Upper lobe of left lung (tissue), 6 donors: ENCODE results near the gene SLX4IP. TPM values are rescaled to one million over a fixed set of nuclear protein-coding genes. Genes with fewer than 3 reads are reported as not detected.

ENCODE experiments used
- ATAC-seq, 2 donors: fragments of 200-7000 bp; cut with Tn5 transposase; one replicate each; pipeline ENCODE4 v1.9.1; 2022; ENCODE audit warnings: mild to moderate bottlenecking in 2 of 2, moderate library complexity in 2 of 2; ENCODE audit not compliant: low FRiP score in 2 of 2
- DNase-seq, 2 donors: peaks; one replicate each; pipeline ENCODE4 v3.0.0-alpha.2; 2019 to 2020
- H3K27ac ChIP-seq, 4 donors: fragments of 200-600 bp; sonication (generic); one replicate each; pipeline ENCODE4 v1.5.1; 2016 to 2019
- H3K27me3 ChIP-seq, 4 donors: fragments of 200-600 bp; sonication (generic); one replicate each; pipeline ENCODE4 v1.5.1; 2017 to 2019
- H3K36me3 ChIP-seq, 4 donors: fragments of 200-600 bp; sonication (generic); one replicate each; pipeline ENCODE4 v1.5.1; 2016 to 2019
- H3K4me1 ChIP-seq, 4 donors: fragments of 200-600 bp; sonication (generic); one replicate each; pipeline ENCODE4 v1.5.1; 2018 to 2019
- H3K4me3 ChIP-seq, 4 donors: fragments of 200-600 bp; sonication (generic); one replicate each; pipeline ENCODE4 v1.5.1; 2017 to 2019; ENCODE audit warnings: mild to moderate bottlenecking in 2 of 4, moderate library complexity in 1 of 4
- H3K9me3 ChIP-seq, 4 donors: fragments of 200-600 bp; sonication (generic); one replicate each; pipeline ENCODE4 v1.5.1; 2018 to 2019
- CTCF ChIP-seq, 6 experiments: fragments of 450-650 bp in 4 of 6; fragments of 200-600 bp in 2 of 6; sonication (generic) in 2 of 6; IDR thresholded peaks; one replicate each; pipeline ENCODE4 v1.5.1; 2016 to 2019; ENCODE audit warnings: antibody characterized with exemption in 6 of 6
- EP300 ChIP-seq, 4 donors: sonication (generic); formaldehyde crosslinking; IDR thresholded peaks; one replicate each; pipeline ENCODE4 v1.5.1; 2017; ENCODE audit warnings: antibody characterized with exemption in 4 of 4, control low read depth in 2 of 4
- POLR2A ChIP-seq, 4 donors: fragments of 450-650 bp; IDR thresholded peaks; one replicate each; pipeline ENCODE4 v1.5.1; 2016 to 2017; ENCODE audit warnings: antibody characterized with exemption in 4 of 4, mild to moderate bottlenecking in 2 of 4
- POLR2AphosphoS5 ChIP-seq, 2 donors: sonication (generic); formaldehyde crosslinking; IDR thresholded peaks; one replicate each; pipeline ENCODE4 v1.5.1; 2017; ENCODE audit warnings: antibody characterized with exemption in 2 of 2
- WGBS, 2 donors: methylation state at CpG; one replicate each; pipeline ENCODE4 v1.1.5; 2017 to 2018; 5-methylcytosine and 5-hydroxymethylcytosine counted together
- total RNA-seq, 6 donors: library from RNA; depleted of rRNA in 4 of 6; stranded (reverse); fragments of >200 nt in 4 of 6; gene quantifications; one replicate each; pipeline versions ENCODE4 v1.1.0 to v1.2.1, GENCODE V29; 2016 to 2021
- donor health status: DM: no; HTN: no; CAD: no; lungs with moderate emphysema.
- donor health status: DM: no; HTN: yes; CAD: no; lungs with severe emphysema.

Gene SLX4IP
- total RNA-seq, 6 donors from 2014 or later = 3.2 to 6.0 (median 4.5) TPM

- Histone ChIP-seq H3K27me3 (no peaks in the 10 kb centered on the region), H3K4me1 (peaks cover 8 to 15% (median 13%) of the 10 kb centered on the region in 4 donors), H3K27ac (peak overlapping the region in 1 of 4 donors; percentile 2), H3K4me3 (no peak overlapping the region), H3K9me3 (no peaks in the 10 kb centered on the region), H3K36me3 (no peaks in the 10 kb centered on the region)
- DNase-seq (no peak), ATAC-seq (no peak)
- TF ChIP-seq CTCF (IDR thresholded peaks at IDR 0.05) (no peak), EP300 (IDR thresholded peaks at IDR 0.05) (no peak), POLR2A (IDR thresholded peaks at IDR 0.05) (no peak), POLR2AphosphoS5 (IDR thresholded peaks at IDR 0.05) (no peak)
- 75 to 80% methylated on average over 3 of the region's 3 CpGs for whole genome bisulfite sequencing, 2 donors
Measured at GRCh38 chr20:10466855-10467254, 31.8 kb downstream of the SLX4IP start.

GRCh38 chr20:10467681-10468339 lies 32.7 kb downstream of the SLX4IP start:
- peaks cover 8 to 15% (median 13%) of the 10 kb centered on the region in 4 donors for H3K4me1 ChIP-seq
- no peaks in the 10 kb centered on the region for H3K36me3 ChIP-seq
- DNase-seq (no peak), ATAC-seq (peak in 1 of 2 donors; percentile 25)
- H3K9me3 ChIP-seq = no peaks in the 10 kb centered on the region
- TF ChIP-seq EP300 (IDR thresholded peaks at IDR 0.05) = no peak
- TF ChIP-seq CTCF (IDR thresholded peaks at IDR 0.05) = no peak
- TF ChIP-seq POLR2AphosphoS5 (IDR thresholded peaks at IDR 0.05) = no peak
- TF ChIP-seq POLR2A (IDR thresholded peaks at IDR 0.05) = no peak
- peak overlapping the region in 1 of 4 donors; percentile 3 for H3K27ac ChIP-seq
- no peaks in the 10 kb centered on the region for H3K27me3 ChIP-seq
- 62 to 73% methylated on average over 3 of the region's 3 CpGs for WGBS, 2 donors
- H3K4me3 ChIP-seq = no peak overlapping the region

- H3K4me3 ChIP-seq = no peak overlapping the region
- no peak for TF ChIP-seq EP300 (IDR thresholded peaks at IDR 0.05)
- no peak for TF ChIP-seq POLR2AphosphoS5 (IDR thresholded peaks at IDR 0.05)
- no peak for TF ChIP-seq POLR2A (IDR thresholded peaks at IDR 0.05)
- no peak for TF ChIP-seq CTCF (IDR thresholded peaks at IDR 0.05)
- H3K9me3 ChIP-seq = no peaks in the 10 kb centered on the region
- H3K27me3 ChIP-seq = no peaks in the 10 kb centered on the region
- peak overlapping the region in 1 of 4 donors; percentile 3 for H3K27ac ChIP-seq
- 29 to 49% methylated on average over 2 of the region's 2 CpGs for WGBS, 2 donors
- DNase-seq (no peak), ATAC-seq (no peak)
- H3K4me1 ChIP-seq = peaks cover 8 to 15% (median 13%) of the 10 kb centered on the region in 4 donors
- no peaks in the 10 kb centered on the region for H3K36me3 ChIP-seq
Measured at GRCh38 chr20:10468340-10468845, 33.3 kb downstream of the SLX4IP start.

GRCh38 chr20:10469056-10469455 lies 34.0 kb downstream of the SLX4IP start:
- TF ChIP-seq CTCF (IDR thresholded peaks at IDR 0.05) (no peak), POLR2A (IDR thresholded peaks at IDR 0.05) (no peak), EP300 (IDR thresholded peaks at IDR 0.05) (no peak), POLR2AphosphoS5 (IDR thresholded peaks at IDR 0.05) (no peak)
- ATAC-seq = peak in 1 of 2 donors; percentile 50
- no peaks in the 10 kb centered on the region for H3K36me3 ChIP-seq
- H3K27ac ChIP-seq = no peak overlapping the region
- H3K9me3 ChIP-seq = no peaks in the 10 kb centered on the region
- H3K4me1 ChIP-seq = peaks cover 8 to 15% (median 13%) of the 10 kb centered on the region in 4 donors
- WGBS, 2 donors = 44 to 59% methylated on average over 2 of the region's 2 CpGs
- no peak for DNase-seq
- H3K4me3 ChIP-seq = no peak overlapping the region
- H3K27me3 ChIP-seq = no peaks in the 10 kb centered on the region
